ENCODE results near the gene AK2.

DNA sequence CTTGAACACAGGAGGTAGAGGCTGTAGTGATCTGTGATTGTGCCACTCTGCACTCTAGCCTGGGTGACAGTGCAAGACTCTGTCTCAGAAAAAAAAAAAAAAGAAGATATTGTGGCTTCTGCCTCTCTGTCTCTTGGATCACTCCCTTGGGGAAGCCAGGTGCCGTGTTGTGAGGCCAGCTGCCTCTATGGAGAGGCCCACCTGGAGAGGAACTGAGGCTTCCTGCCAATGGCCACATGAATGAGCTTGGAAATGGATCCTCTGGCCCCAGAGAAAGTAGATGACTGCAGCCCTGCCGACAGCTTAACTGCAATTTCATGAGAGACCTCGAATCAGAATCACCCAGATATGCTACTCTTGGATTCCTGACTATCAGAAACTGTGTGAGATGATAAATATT, 19.7 kb upstream of the AK2 start:
- TF ChIP-seq, protein P1, sequence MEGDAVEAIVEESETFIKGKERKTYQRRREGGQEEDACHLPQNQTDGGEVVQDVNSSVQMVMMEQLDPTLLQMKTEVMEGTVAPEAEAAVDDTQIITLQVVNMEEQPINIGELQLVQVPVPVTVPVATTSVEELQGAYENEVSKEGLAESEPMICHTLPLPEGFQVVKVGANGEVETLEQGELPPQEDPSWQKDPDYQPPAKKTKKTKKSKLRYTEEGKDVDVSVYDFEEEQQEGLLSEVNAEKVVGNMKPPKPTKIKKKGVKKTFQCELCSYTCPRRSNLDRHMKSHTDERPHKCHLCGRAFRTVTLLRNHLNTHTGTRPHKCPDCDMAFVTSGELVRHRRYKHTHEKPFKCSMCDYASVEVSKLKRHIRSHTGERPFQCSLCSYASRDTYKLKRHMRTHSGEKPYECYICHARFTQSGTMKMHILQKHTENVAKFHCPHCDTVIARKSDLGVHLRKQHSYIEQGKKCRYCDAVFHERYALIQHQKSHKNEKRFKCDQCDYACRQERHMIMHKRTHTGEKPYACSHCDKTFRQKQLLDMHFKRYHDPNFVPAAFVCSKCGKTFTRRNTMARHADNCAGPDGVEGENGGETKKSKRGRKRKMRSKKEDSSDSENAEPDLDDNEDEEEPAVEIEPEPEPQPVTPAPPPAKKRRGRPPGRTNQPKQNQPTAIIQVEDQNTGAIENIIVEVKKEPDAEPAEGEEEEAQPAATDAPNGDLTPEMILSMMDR (conservative IDR thresholded peaks at IDR 0.05 in 1 of 2, IDR thresholded peaks at IDR 0.05 in 1 of 2; ENCODE audit: extremely low read depth in 1 of 2, insufficient read depth in 1 of 2, low read depth in 1 of 2, low read length in 2 of 2): no peak
- no peak for TF ChIP-seq EZH2 (IDR thresholded peaks at IDR 0.05; ENCODE audit: borderline replicate concordance, low read length)
